ENCODE measurements around the gene EIF4G2. TPM values are rescaled to one million over a fixed set of nuclear protein-coding genes. Genes with fewer than 3 reads are reported as not detected.
"Not testable (repeated sequence)": the region's sequence is repeated elsewhere in the genome, so short reads cannot be mapped to it uniquely, and the experiment has no call there.

EIF4G2 gene
- total RNA-seq, 1 donor: 824 TPM

DNA sequence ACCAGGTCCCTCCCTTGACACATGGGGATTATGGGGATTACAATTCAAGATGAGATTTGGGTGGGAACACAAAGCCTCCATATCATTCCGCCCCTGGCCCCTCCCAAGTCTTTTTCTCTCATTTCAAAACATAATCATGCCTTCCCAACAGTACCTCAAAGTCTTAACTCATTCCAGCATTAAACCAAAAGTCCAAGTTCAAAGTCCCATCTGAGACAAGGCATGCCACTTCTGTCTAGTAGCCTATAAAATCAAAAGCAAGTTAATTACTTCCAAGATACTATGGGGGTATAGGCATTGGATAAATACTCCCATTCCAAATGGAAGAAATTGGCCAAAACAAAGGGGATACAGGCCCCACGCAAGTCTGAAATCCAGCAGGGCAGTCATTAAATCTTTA is 19.7 kb upstream of the EIF4G2 start:
- Histone ChIP-seq H3K9me3 (ENCODE audit: low read depth, low read length) (no peaks in the 10 kb centered on the region), H3K27me3 (ENCODE audit: insufficient read depth, low read length) (no peaks in the 10 kb centered on the region), H3K4me3 (ENCODE audit: low read length) (no peak overlapping the region), H3K4me1 (ENCODE audit: insufficient read depth, low read length) (peaks cover 9% of the 10 kb centered on the region)

- Histone ChIP-seq H3K27me3 (ENCODE audit: insufficient read depth, low read length) (no peaks in the 10 kb centered on the region), H3K9me3 (ENCODE audit: low read depth, low read length) (no peaks in the 10 kb centered on the region), H3K4me3 (ENCODE audit: low read length) (no peak overlapping the region), H3K4me1 (ENCODE audit: insufficient read depth, low read length) (peaks cover 9% of the 10 kb centered on the region)
These were observed 16.2 kb upstream of the EIF4G2 start for GRCh38 chr11:10824888-10825287.

- H3K4me3 ChIP-seq (ENCODE audit: low read length): no peak overlapping the region
- H3K4me1 ChIP-seq (ENCODE audit: insufficient read depth, low read length): peaks cover 9% of the 10 kb centered on the region
- no peaks in the 10 kb centered on the region for H3K9me3 ChIP-seq (ENCODE audit: low read depth, low read length)
- H3K27me3 ChIP-seq (ENCODE audit: insufficient read depth, low read length): no peaks in the 10 kb centered on the region
These were observed 14.4 kb upstream of the EIF4G2 start for GRCh38 chr11:10823152-10823579.

- H3K9me3 ChIP-seq (ENCODE audit: low read depth, low read length); H3K4me3 ChIP-seq (ENCODE audit: low read length); H3K27me3 ChIP-seq (ENCODE audit: insufficient read depth, low read length); H3K4me1 ChIP-seq (ENCODE audit: insufficient read depth, low read length): not testable (repeated sequence)
These were observed 13.8 kb upstream of the EIF4G2 start for GRCh38 chr11:10822491-10822890.

- Histone ChIP-seq H3K27me3 (ENCODE audit: insufficient read depth, low read length) (no peaks in the 10 kb centered on the region), H3K4me1 (ENCODE audit: insufficient read depth, low read length) (no peaks in the 10 kb centered on the region), H3K4me3 (ENCODE audit: low read length) (no peak overlapping the region), H3K9me3 (ENCODE audit: low read depth, low read length) (no peaks in the 10 kb centered on the region)
These were observed 9.9 kb upstream of the EIF4G2 start for GRCh38 chr11:10818594-10818993.

DNA sequence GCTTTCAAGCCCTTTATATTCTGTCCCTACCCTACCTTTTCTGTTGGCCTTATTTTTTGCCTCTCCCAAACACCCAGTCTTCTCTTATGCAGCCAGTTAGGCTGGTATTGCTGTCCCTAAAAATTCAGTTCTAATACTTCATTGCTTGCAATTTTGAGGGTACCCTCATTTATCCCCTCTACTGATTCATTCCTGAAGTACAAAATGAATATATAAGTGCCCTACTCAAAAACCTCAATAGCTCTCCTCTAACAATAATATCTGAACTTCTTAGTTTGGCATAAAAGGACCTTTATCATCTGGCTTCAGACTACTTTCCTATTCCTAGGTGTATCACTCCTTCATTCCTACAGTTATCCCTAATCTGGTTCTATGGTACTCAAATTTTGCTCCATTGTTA is 5.2 kb upstream of the EIF4G2 start:
- H3K4me1 ChIP-seq (ENCODE audit: insufficient read depth, low read length): peaks cover 3% of the 10 kb centered on the region
- H3K27me3 ChIP-seq (ENCODE audit: insufficient read depth, low read length): no peaks in the 10 kb centered on the region
- H3K4me3 ChIP-seq (ENCODE audit: low read length): no peak overlapping the region
- H3K9me3 ChIP-seq (ENCODE audit: low read depth, low read length): no peaks in the 10 kb centered on the region

GRCh38 chr11:10809373-10810160 is 841 bp upstream of the EIF4G2 start:
- no peaks in the 10 kb centered on the region for H3K27me3 ChIP-seq (ENCODE audit: insufficient read depth, low read length)
- H3K4me1 ChIP-seq (ENCODE audit: insufficient read depth, low read length): peaks cover 26% of the 10 kb centered on the region
- H3K4me3 ChIP-seq (ENCODE audit: low read length): peak overlapping the region; percentile 98
- H3K9me3 ChIP-seq (ENCODE audit: low read depth, low read length): no peaks in the 10 kb centered on the region

GRCh38 chr11:10808235-10808552 is 532 bp downstream of the EIF4G2 start:
- no peaks in the 10 kb centered on the region for H3K27me3 ChIP-seq (ENCODE audit: insufficient read depth, low read length)
- peaks cover 26% of the 10 kb centered on the region for H3K4me1 ChIP-seq (ENCODE audit: insufficient read depth, low read length)
- H3K9me3 ChIP-seq (ENCODE audit: low read depth, low read length): no peaks in the 10 kb centered on the region
- peak overlapping the region; percentile 98 for H3K4me3 ChIP-seq (ENCODE audit: low read length)

- Histone ChIP-seq H3K27me3 (ENCODE audit: insufficient read depth, low read length) (no peaks in the 10 kb centered on the region), H3K4me1 (ENCODE audit: insufficient read depth, low read length) (peaks cover 26% of the 10 kb centered on the region), H3K9me3 (ENCODE audit: low read depth, low read length) (no peaks in the 10 kb centered on the region), H3K4me3 (ENCODE audit: low read length) (peak overlapping the region; percentile 98)
These were observed 1.1 kb downstream of the EIF4G2 start for GRCh38 chr11:10807493-10808234.

DNA sequence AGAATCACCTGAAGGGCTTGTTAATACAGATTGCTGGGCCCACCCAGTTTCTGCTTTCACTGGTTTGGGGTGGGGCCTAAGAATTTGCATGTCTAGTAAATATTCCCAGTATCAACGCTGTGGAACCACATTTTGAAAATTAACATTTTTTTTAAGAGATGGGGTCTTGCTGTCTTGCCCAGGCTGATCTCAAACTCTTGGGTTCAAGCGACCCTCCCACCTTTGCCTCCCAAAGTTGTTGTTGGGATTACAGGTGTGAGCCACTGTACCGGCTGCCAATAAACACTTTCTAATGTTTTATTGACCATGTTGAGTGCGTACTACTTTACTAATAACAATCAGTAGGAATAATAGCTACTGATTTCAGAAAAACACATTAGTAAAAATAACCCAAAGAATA is 2.5 kb downstream of the EIF4G2 start:
- Histone ChIP-seq H3K4me3 (ENCODE audit: low read length) (no peak overlapping the region), H3K4me1 (ENCODE audit: insufficient read depth, low read length) (peaks cover 36% of the 10 kb centered on the region), H3K27me3 (ENCODE audit: insufficient read depth, low read length) (no peaks in the 10 kb centered on the region)

GRCh38 chr11:10805741-10806140 is 3.0 kb downstream of the EIF4G2 start:
- H3K9me3 ChIP-seq (ENCODE audit: low read depth, low read length): no peaks in the 10 kb centered on the region
- H3K4me1 ChIP-seq (ENCODE audit: insufficient read depth, low read length): peaks cover 38% of the 10 kb centered on the region
- H3K4me3 ChIP-seq (ENCODE audit: low read length): no peak overlapping the region
- no peaks in the 10 kb centered on the region for H3K27me3 ChIP-seq (ENCODE audit: insufficient read depth, low read length)

More for the DNA sequence above, 2.5 kb downstream of the EIF4G2 start:
- no peaks in the 10 kb centered on the region for H3K9me3 ChIP-seq (ENCODE audit: low read depth, low read length)

DNA sequence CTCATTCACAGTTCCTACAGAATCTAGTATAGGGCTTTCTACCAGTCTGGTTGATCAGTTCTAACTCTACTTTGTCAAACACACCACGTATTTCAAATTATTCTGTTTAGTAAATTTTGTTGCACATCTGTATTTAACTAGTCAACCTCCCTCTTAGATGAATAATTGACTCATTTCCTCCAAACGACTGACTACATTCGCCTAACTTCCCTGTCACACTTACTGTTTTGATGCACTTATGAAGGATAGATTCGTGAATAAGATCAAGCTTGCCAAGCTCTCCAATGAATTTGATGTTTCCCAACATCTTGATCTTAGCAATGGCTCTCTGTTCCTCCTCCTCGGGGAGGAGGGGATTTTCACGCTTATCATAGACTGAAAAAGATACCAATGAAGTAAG is 5.0 kb downstream of the EIF4G2 start:
- no peaks in the 10 kb centered on the region for H3K9me3 ChIP-seq (ENCODE audit: low read depth, low read length)
- H3K4me3 ChIP-seq (ENCODE audit: low read length): no peak overlapping the region
- H3K4me1 ChIP-seq (ENCODE audit: insufficient read depth, low read length): peaks cover 54% of the 10 kb centered on the region
- no peaks in the 10 kb centered on the region for H3K27me3 ChIP-seq (ENCODE audit: insufficient read depth, low read length)

GRCh38 chr11:10800292-10800691 is 8.4 kb downstream of the EIF4G2 start:
- H3K4me3 ChIP-seq (ENCODE audit: low read length): no peak overlapping the region
- H3K27me3 ChIP-seq (ENCODE audit: insufficient read depth, low read length): no peaks in the 10 kb centered on the region
- peaks cover 58% of the 10 kb centered on the region for H3K4me1 ChIP-seq (ENCODE audit: insufficient read depth, low read length)
- H3K9me3 ChIP-seq (ENCODE audit: low read depth, low read length): no peaks in the 10 kb centered on the region

DNA sequence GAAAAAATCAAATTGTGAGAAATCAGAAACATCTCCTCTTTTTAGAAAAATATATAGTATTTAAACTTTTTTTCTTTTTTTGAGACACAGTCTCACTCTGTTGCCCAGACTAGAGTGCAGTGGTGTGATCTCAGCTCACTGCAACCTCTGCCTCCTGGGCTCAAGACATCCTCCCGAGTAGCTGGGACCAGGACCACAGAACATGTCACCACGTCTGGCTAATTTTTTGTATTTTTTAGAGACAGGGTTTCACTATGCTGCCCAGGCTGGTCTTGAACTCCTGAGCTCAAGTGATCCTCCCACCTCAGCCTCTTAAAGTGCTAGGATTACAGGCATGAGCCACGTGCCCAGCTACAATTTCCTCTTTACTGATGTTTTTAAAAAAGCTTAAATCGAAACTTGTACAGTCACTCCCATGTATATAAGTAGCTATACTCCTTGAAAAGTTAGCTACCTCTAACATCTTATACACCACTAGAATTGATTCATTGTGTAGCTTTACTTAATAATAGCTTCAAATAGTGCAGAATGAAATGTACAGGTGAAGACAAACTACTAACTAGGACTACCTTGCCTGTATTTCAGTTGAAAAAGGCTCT is 10.3 kb downstream of the EIF4G2 start:
- H3K27me3 ChIP-seq (ENCODE audit: insufficient read depth, low read length): no peaks in the 10 kb centered on the region
- H3K4me3 ChIP-seq (ENCODE audit: low read length): no peak overlapping the region
- peaks cover 62% of the 10 kb centered on the region for H3K4me1 ChIP-seq (ENCODE audit: insufficient read depth, low read length)
- no peaks in the 10 kb centered on the region for H3K9me3 ChIP-seq (ENCODE audit: low read depth, low read length)

DNA sequence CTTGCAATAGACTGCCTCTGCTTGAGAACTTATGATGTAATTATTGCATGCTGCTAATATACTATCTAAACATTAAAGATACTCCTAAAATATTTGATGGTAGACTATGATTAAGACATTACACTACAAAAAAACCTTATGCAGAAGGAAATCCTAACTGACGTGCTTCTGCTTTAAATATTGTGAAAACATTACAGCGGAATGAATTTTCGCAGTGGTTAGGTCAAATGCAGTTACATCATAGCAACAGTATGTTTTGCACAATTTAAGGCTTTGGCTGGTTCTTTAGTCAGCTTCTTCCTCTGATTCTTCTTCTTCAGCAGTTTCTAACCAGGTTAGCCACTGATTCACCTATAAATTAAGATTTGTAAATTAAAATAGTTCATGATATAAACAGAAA is 11.2 kb downstream of the EIF4G2 start:
- no peaks in the 10 kb centered on the region for H3K27me3 ChIP-seq (ENCODE audit: insufficient read depth, low read length)
- no peak overlapping the region for H3K4me3 ChIP-seq (ENCODE audit: low read length)
- peaks cover 69% of the 10 kb centered on the region for H3K4me1 ChIP-seq (ENCODE audit: insufficient read depth, low read length)
- H3K9me3 ChIP-seq (ENCODE audit: low read depth, low read length): no peaks in the 10 kb centered on the region

All from mononuclear cell (primary cell).